Neuron (in vitro differentiated cells): ENCODE data around the gene CNIH2.

Experiments used
- H2AFZ ChIP-seq: one replicate; pipeline ENCODE4 v1.6.1; 2013; ENCODE audit warnings: low read depth, mild to moderate bottlenecking, inconsistent platforms, low read length, moderate library complexity
- H3K27me3 ChIP-seq: one replicate; pipeline ENCODE4 v1.6.1; 2013; ENCODE audit warnings: low read length; ENCODE audit not compliant: insufficient read depth
- H3K36me3 ChIP-seq: one replicate; pipeline ENCODE4 v1.6.1; 2013; ENCODE audit warnings: low read length; ENCODE audit not compliant: insufficient read depth
- H3K4me1 ChIP-seq: one replicate; pipeline ENCODE4 v1.6.1; 2013; ENCODE audit warnings: low read length; ENCODE audit not compliant: insufficient read depth
- H3K4me3 ChIP-seq: 2 replicates; pipeline ENCODE4 v1.5.1; 2013; ENCODE audit warnings: mild to moderate bottlenecking, low read length, moderate library complexity
- H3K9me3 ChIP-seq: one replicate; pipeline ENCODE4 v1.6.1; 2013; ENCODE audit warnings: low read length

CNIH2 gene

GRCh38 chr11:66332371-66333219 lies 54.6 kb downstream of the CNIH2 start:
- Histone ChIP-seq H2AFZ (no peak overlapping the region), H3K9me3 (no peaks in the 10 kb centered on the region), H3K36me3 (no peaks in the 10 kb centered on the region), H3K4me3 (no peak overlapping the region), H3K4me1 (peaks cover 36% of the 10 kb centered on the region), H3K27me3 (no peaks in the 10 kb centered on the region)

- Histone ChIP-seq H3K9me3 (no peaks in the 10 kb centered on the region), H3K36me3 (peaks cover 4% of the 10 kb centered on the region), H2AFZ (no peak overlapping the region), H3K4me3 (no peak overlapping the region), H3K27me3 (no peaks in the 10 kb centered on the region), H3K4me1 (peaks cover 36% of the 10 kb centered on the region)
Measured at GRCh38 chr11:66333220-66333877, 55.4 kb downstream of the CNIH2 start.
